T-cell (primary cell): ENCODE data around the gene RNF123. TPM values are rescaled to one million over a fixed set of nuclear protein-coding genes. Genes with fewer than 3 reads are reported as not detected.
"Not testable (repeated sequence)": the region's sequence is repeated elsewhere in the genome, so short reads cannot be mapped to it uniquely, and the experiment has no call there.

Experiments used
- ATAC-seq, 4 experiments: fragments of 200-7000 bp in 3 of 4; fragments of 150-1000 bp in 1 of 4; cut with Tn5 transposase; replicated peaks in 1 of 4; 1 replicate in 3 of 4; 2 replicates in 1 of 4; pipeline ENCODE4 v1.10.0; 2021; ENCODE audit warnings: moderate library complexity in 3 of 4, mild to moderate bottlenecking in 2 of 4, moderate number of reproducible peaks in 1 of 4
- CTCF ChIA-PET, 2 donors: fragments of 300-600 bp; sonication (Branson Sonifier 250); formaldehyde crosslinking; loops; one replicate each; lab custom pipeline; 2022; ENCODE audit warnings: antibody characterized with exemption in 2 of 2; lab: Charles Lee
- POLR2A ChIA-PET, 2 donors: fragments of 300-600 bp; sonication (Branson Sonifier 250); formaldehyde crosslinking; loops; one replicate each; lab custom pipeline; 2022; ENCODE audit warnings: antibody characterized with exemption in 2 of 2; lab: Charles Lee
- DNase-seq, 35 experiments: peaks; one replicate each; pipeline versions ENCODE4 v3.0.0 to v3.0.0-alpha.2; 2013 to 2023
- H3K27ac ChIP-seq: one replicate; pipeline ENCODE4 v1.5.1; 2013; ENCODE audit warnings: low read length
- H3K27me3 ChIP-seq, 2 experiments: replicated peaks in 1 of 2; 1 replicate in 1 of 2; 2 replicates in 1 of 2; pipeline versions ENCODE4 v1.6.1 to v1.7.0; 2013; ENCODE audit warnings: low read length in 1 of 2, mixed read lengths in 1 of 2; ENCODE audit not compliant: control insufficient read depth in 2 of 2, insufficient read depth in 2 of 2; ENCODE audit errors: extremely low read depth in 1 of 2
- H3K36me3 ChIP-seq, 2 donors: 1 replicate in 1 of 2; 2 replicates in 1 of 2; pipeline versions ENCODE4 v1.6.1 to v1.7.0; 2013; ENCODE audit warnings: low read length in 1 of 2; ENCODE audit not compliant: control insufficient read depth in 2 of 2, insufficient read depth in 1 of 2; ENCODE audit errors: extremely low read depth in 1 of 2
- H3K4me1 ChIP-seq, 2 experiments: 1 replicate in 1 of 2; 2 replicates in 1 of 2; pipeline versions ENCODE4 v1.6.1 to v1.7.0; 2013; ENCODE audit warnings: low read length in 2 of 2, mixed read lengths in 1 of 2; ENCODE audit not compliant: insufficient read depth in 2 of 2, control insufficient read depth in 1 of 2; ENCODE audit errors: extremely low read depth in 1 of 2
- H3K4me3 ChIP-seq, 2 donors: 1 replicate in 1 of 2; 2 replicates in 1 of 2; pipeline versions ENCODE4 v1.5.1 to v1.7.0; 2013; ENCODE audit warnings: mild to moderate bottlenecking in 2 of 2, low read length in 1 of 2, moderate library complexity in 1 of 2; ENCODE audit not compliant: control insufficient read depth in 1 of 2; ENCODE audit errors: extremely low read depth in 1 of 2
- H3K9me3 ChIP-seq: 2 replicates; pipeline ENCODE4 v1.7.0; 2013
- H3K27ac Mint-ChIP-seq, 2 donors: one replicate each; pipeline ENCODE4 v1.8.0; 2020 to 2021; ENCODE audit warnings: mild to moderate bottlenecking in 2 of 2, mixed read lengths in 2 of 2
- H3K27me3 Mint-ChIP-seq, 2 donors: one replicate each; pipeline ENCODE4 v1.8.0; 2021 to 2022; ENCODE audit warnings: mixed read lengths in 2 of 2
- H3K36me3 Mint-ChIP-seq: one replicate; pipeline ENCODE4 v1.8.0; 2021; ENCODE audit warnings: mixed read lengths
- H3K4me1 Mint-ChIP-seq, 3 donors: one replicate each; pipeline ENCODE4 v1.8.0; 2020 to 2022; ENCODE audit warnings: mixed read lengths in 3 of 3, mild to moderate bottlenecking in 1 of 3
- H3K4me3 Mint-ChIP-seq, 3 donors: one replicate each; pipeline ENCODE4 v1.8.0; 2020 to 2022; ENCODE audit warnings: mild to moderate bottlenecking in 3 of 3, mixed read lengths in 3 of 3, moderate library complexity in 3 of 3
- H3K9me3 Mint-ChIP-seq, 3 donors: one replicate each; pipeline ENCODE4 v1.8.0; 2020 to 2022; ENCODE audit warnings: mixed read lengths in 3 of 3
- WGBS: methylation state at CpG from one replicate; pipeline ENCODE4 v1.1.5; 2013; ENCODE audit warnings: missing lambda C conversion rate; ENCODE audit not compliant: insufficient coverage; 5-methylcytosine and 5-hydroxymethylcytosine counted together
- total RNA-seq, 35 experiments: library from RNA in 6 of 35; stranded (reverse) in 6 of 35; fragments of 120-200 nt in 1 of 35; gene quantifications; one replicate each; pipeline versions ENCODE4 v1.2.1 to v1.2.4 and lab custom pipeline; 2013 to 2026

The RNF123 gene
- total RNA-seq, 5 donors from 2014 or later (not counting 1 experiment from before 2014, with no cell fraction given): 40.9 to 79.8 (median 72.8) TPM

DNA sequence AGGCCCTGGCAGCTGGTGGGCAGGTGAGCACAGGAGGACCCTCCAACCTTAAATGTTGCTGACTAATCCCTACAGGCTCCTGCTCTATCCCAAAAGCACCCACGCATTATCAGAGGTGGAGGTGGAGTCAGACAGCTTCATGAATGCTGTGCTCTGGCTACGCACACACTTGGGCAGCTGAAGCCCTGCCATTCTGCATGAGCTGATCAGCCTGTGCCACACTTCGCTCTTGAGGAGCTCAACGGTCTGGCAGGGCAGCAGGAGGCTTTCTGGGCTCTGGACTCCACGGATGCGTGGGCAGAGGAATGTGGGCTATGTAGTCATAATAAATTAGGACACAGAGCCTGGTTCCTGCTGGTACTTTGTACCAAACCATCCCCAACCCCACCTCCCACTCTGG lies 6.2 kb upstream of the RNF123 start:
- H3K4me3 Mint-ChIP-seq: no peak overlapping the region
- H3K4me1 Mint-ChIP-seq: peaks cover 0 to 20% (median 12%) of the 10 kb centered on the region in 3 donors
- DNase-seq: no peak
- peaks cover 0 to 20% of the 10 kb centered on the region in 2 experiments for H3K27me3 ChIP-seq
- H3K4me3 ChIP-seq: no peak overlapping the region
- POLR2A ChIA-PET: no interaction called here
- no peak overlapping the region for H3K27ac ChIP-seq
- H3K27me3 Mint-ChIP-seq: peaks cover 0 to 4% of the 10 kb centered on the region in 2 donors
- H3K4me1 ChIP-seq: peaks cover 0 to 20% of the 10 kb centered on the region in 2 experiments
- H3K36me3 Mint-ChIP-seq: peaks cover 20% of the 10 kb centered on the region
- H3K9me3 ChIP-seq: no peaks in the 10 kb centered on the region
- no peak for ATAC-seq
- H3K27ac Mint-ChIP-seq: no peak overlapping the region
- CTCF ChIA-PET: interaction anchor here in 1 of 2 donors (0.5 kb wide), 1 partner anchor 12 kb away, joined by 5 read pairs; no protein-coding TSS in a partner anchor
- 94% methylated on average over 4 of the region's 6 CpGs for WGBS
- peaks cover 11 to 58% of the 10 kb centered on the region in 2 donors for H3K36me3 ChIP-seq
- no peaks in the 10 kb centered on the region for H3K9me3 Mint-ChIP-seq

GRCh38 chr3:49684453-49684852 lies 4.9 kb upstream of the RNF123 start:
- H3K9me3 ChIP-seq, ATAC-seq, DNase-seq, H3K9me3 Mint-ChIP-seq, H3K27me3 Mint-ChIP-seq, H3K27ac ChIP-seq, CTCF ChIA-PET, POLR2A ChIA-PET, H3K4me3 ChIP-seq, H3K27ac Mint-ChIP-seq: not testable (repeated sequence)
- H3K36me3 Mint-ChIP-seq: peaks cover 15% of the 10 kb centered on the region
- 80% methylated on average over 1 of the region's 2 CpGs for WGBS
- peaks cover 0 to 20% of the 10 kb centered on the region in 2 experiments for H3K27me3 ChIP-seq
- H3K4me3 Mint-ChIP-seq: peak overlapping the region in 1 of 3 donors; percentile 42
- peaks cover 11 to 28% (median 17%) of the 10 kb centered on the region in 3 donors for H3K4me1 Mint-ChIP-seq
- peaks cover 11 to 45% of the 10 kb centered on the region in 2 donors for H3K36me3 ChIP-seq
- H3K4me1 ChIP-seq: peaks cover 0 to 30% of the 10 kb centered on the region in 2 experiments

DNA sequence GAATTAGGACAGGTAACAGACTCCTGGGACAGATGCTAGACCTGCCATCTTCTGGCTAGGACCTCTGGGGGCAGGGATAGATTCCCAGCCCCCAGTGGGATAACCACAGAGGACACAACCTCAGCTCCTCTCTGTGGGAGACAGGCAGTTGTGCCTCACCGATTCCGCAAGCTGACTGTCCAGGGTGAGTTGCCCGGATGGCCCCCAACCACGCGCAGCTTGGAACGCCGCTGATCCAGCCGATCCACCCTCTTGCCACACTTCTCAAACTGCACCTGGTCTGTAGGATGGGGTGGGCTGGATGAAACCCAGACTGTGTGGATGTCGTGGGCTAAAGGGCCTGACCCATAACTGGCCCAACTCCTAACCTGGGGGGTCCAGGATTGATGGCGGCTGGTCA lies 4.3 kb upstream of the RNF123 start:
- H3K4me1 Mint-ChIP-seq: peaks cover 18 to 29% (median 19%) of the 10 kb centered on the region in 3 donors
- H3K27ac Mint-ChIP-seq, POLR2A ChIA-PET, CTCF ChIA-PET, H3K27me3 Mint-ChIP-seq, H3K4me3 ChIP-seq, DNase-seq, H3K9me3 Mint-ChIP-seq, ATAC-seq, H3K27ac ChIP-seq, H3K36me3 Mint-ChIP-seq, H3K9me3 ChIP-seq: not testable (repeated sequence)
- Histone ChIP-seq H3K27me3 (peaks cover 0 to 20% of the 10 kb centered on the region in 2 experiments), H3K36me3 (peaks cover 11 to 38% of the 10 kb centered on the region in 2 donors), H3K4me1 (peaks cover 3 to 37% of the 10 kb centered on the region in 2 experiments)
- peak overlapping the region in 1 of 3 donors; percentile 42 for H3K4me3 Mint-ChIP-seq
- 75% methylated on average over 1 of the region's 10 CpGs for WGBS

DNA sequence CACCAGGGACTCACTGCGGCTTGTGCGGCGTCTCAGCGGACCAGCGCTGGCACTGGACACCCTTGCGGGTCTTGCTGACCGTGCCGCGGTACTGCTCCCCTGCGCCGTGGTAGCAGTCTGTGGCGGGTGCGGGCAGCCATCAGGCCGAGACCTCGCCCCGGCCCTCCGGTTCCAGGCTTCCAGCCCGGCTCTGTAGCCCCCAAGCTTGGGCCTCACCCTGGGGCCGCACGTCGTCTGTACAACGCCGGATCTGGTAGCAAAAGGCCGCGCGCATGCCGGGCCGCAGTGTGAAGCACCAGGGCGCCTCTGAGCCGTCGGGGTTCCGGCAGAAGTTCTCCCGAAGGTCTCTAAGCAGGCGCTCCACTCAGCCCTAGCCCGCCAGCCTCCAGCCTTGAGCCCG lies 3.5 kb upstream of the RNF123 start:
- H3K4me3 Mint-ChIP-seq: peak overlapping the region in 2 of 3 donors; percentile 54 to 97
- H3K4me1 ChIP-seq: peaks cover 4 to 44% of the 10 kb centered on the region in 2 experiments
- POLR2A ChIA-PET: not testable (repeated sequence)

GRCh38 chr3:49686346-49686745 lies 3.0 kb upstream of the RNF123 start:
- H3K9me3 Mint-ChIP-seq, H3K27ac Mint-ChIP-seq, H3K9me3 ChIP-seq, H3K27ac ChIP-seq, POLR2A ChIA-PET, H3K36me3 Mint-ChIP-seq, CTCF ChIA-PET, H3K27me3 Mint-ChIP-seq: not testable (repeated sequence)
- H3K4me1 Mint-ChIP-seq: peaks cover 30 to 41% (median 32%) of the 10 kb centered on the region in 3 donors
- ATAC-seq (peak; percentile 9 to 46 (median 24)), DNase-seq (peak in 15 of 35 experiments; percentile 18 to 42 (median 33))
- Histone ChIP-seq H3K4me3 (peak overlapping the region; percentile 27 to 45), H3K36me3 (peaks cover 11 to 26% of the 10 kb centered on the region in 2 donors), H3K27me3 (peaks cover 0 to 20% of the 10 kb centered on the region in 2 experiments), H3K4me1 (peaks cover 4 to 49% of the 10 kb centered on the region in 2 experiments)
- 2% methylated on average over 14 of the region's 29 CpGs for WGBS
- peak overlapping the region; percentile 54 to 97 (median 62) for H3K4me3 Mint-ChIP-seq

More for the DNA sequence above, 3.5 kb upstream of the RNF123 start:
- Histone ChIP-seq H3K36me3 (peaks cover 11 to 31% of the 10 kb centered on the region in 2 donors), H3K27me3 (peaks cover 0 to 20% of the 10 kb centered on the region in 2 experiments)
- ATAC-seq: peak in 1 of 4 experiments; percentile 4
- H3K4me3 ChIP-seq, H3K27me3 Mint-ChIP-seq, H3K36me3 Mint-ChIP-seq, H3K27ac ChIP-seq, CTCF ChIA-PET, H3K27ac Mint-ChIP-seq, H3K9me3 Mint-ChIP-seq, H3K9me3 ChIP-seq, DNase-seq: not testable (repeated sequence)
- WGBS: 30% methylated on average over 29 of the region's 36 CpGs
- H3K4me1 Mint-ChIP-seq: peaks cover 25 to 36% (median 27%) of the 10 kb centered on the region in 3 donors

DNA sequence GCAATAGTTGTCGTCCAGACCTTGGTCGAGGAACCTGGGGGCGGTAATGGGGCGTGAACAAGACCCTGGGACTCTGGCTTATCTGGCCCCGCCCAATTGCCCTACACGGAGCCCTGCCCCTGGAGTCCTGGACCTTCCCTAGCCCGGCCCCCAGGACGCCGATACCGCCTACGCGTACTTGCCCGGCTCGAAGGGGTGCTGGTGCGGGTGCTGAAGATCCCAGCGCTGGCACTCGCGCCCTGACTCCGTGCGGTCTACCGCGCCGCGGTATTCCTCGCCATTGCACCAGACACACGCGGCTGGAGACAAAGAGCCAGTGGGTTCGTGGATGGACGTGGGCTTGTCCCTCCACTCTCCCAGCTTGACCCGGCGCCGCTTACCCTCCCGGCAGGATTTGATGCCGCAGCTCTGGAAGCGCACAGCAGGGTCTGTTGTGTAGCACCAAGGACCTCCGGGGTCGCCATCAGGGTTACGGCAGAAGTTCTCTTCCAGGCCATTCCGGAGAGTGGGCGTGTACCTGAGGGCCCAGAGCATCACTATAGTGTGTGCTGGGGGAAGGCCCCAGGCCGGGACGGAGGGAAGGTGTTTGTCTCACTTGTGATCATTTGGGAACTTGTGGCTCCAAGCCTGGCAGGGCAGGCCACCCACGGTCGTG lies 2.5 kb upstream of the RNF123 start:
- H3K36me3 ChIP-seq: peaks cover 11 to 20% of the 10 kb centered on the region in 2 donors
- peaks cover 0 to 20% of the 10 kb centered on the region in 2 experiments for H3K27me3 ChIP-seq
- Mint-ChIP-seq H3K4me3 (peak overlapping the region; percentile 17 to 97 (median 49)), H3K4me1 (peaks cover 36 to 45% (median 36%) of the 10 kb centered on the region in 3 donors)
- POLR2A ChIA-PET, CTCF ChIA-PET, H3K27me3 Mint-ChIP-seq, H3K27ac ChIP-seq, H3K27ac Mint-ChIP-seq, H3K36me3 Mint-ChIP-seq, H3K9me3 ChIP-seq, H3K9me3 Mint-ChIP-seq: not testable (repeated sequence)
- WGBS: 22% methylated on average over 36 of the region's 44 CpGs
- DNase-seq (peak in 14 of 35 experiments; percentile 12 to 44 (median 22)), ATAC-seq (peak; percentile 7 to 27 (median 14))
- H3K4me1 ChIP-seq: peaks cover 6 to 52% of the 10 kb centered on the region in 2 experiments
- peak overlapping the region; percentile 27 to 45 for H3K4me3 ChIP-seq
